Lung (tissue), 12 donors: ENCODE measurements around the gene PAK1. TPM values are rescaled to one million over a fixed set of nuclear protein-coding genes. Genes with fewer than 3 reads are reported as not detected.

Experiments
- ATAC-seq: fragments of 200-7000 bp; cut with Tn5 transposase; one replicate; pipeline ENCODE4 v1.9.1; 2020; ENCODE audit warnings: moderate number of reproducible peaks; ENCODE audit not compliant: insufficient read depth, low FRiP score
- DNase-seq, 3 donors: peaks; one replicate each; pipeline ENCODE4 v3.0.0-alpha.2; 2013 to 2017
- H3K27ac ChIP-seq, 2 donors: one replicate each; pipeline ENCODE4 v1.5.1; 2013; ENCODE audit warnings: mild to moderate bottlenecking in 2 of 2, moderate library complexity in 2 of 2, control low read depth in 1 of 2, inconsistent platforms in 1 of 2, low read depth in 1 of 2, low read length in 1 of 2
- H3K27me3 ChIP-seq, 3 donors: one replicate each; pipeline ENCODE4 v1.5.1; 2013; ENCODE audit warnings: low read length in 2 of 3; ENCODE audit not compliant: control insufficient read depth in 3 of 3, insufficient read depth in 3 of 3
- H3K36me3 ChIP-seq, 4 donors: one replicate each; pipeline ENCODE4 v1.5.1; 2013; ENCODE audit warnings: low read length in 4 of 4, mild to moderate bottlenecking in 1 of 4, moderate library complexity in 1 of 4; ENCODE audit not compliant: control insufficient read depth in 4 of 4, insufficient read depth in 4 of 4
- H3K4me1 ChIP-seq, 5 donors: one replicate each; pipeline ENCODE4 v1.5.1; 2013; ENCODE audit warnings: low read length in 5 of 5, mild to moderate bottlenecking in 2 of 5, moderate library complexity in 1 of 5; ENCODE audit not compliant: control insufficient read depth in 5 of 5, insufficient read depth in 5 of 5
- H3K4me3 ChIP-seq: one replicate; pipeline ENCODE4 v1.5.1; 2013; ENCODE audit warnings: mild to moderate bottlenecking, control low read depth, moderate library complexity
- H3K9ac ChIP-seq, 2 donors: one replicate each; pipeline ENCODE4 v1.5.1; 2013; ENCODE audit warnings: low read length in 2 of 2, control low read depth in 1 of 2; ENCODE audit not compliant: insufficient read depth in 1 of 2
- H3K9me3 ChIP-seq, 4 donors: one replicate each; pipeline ENCODE4 v1.5.1; 2013; ENCODE audit warnings: low read length in 3 of 4, mild to moderate bottlenecking in 1 of 4, moderate library complexity in 1 of 4; ENCODE audit not compliant: control insufficient read depth in 4 of 4, insufficient read depth in 3 of 4
- whole genome bisulfite sequencing, 2 donors: extraction: QIAGEN DNeasy Blood & Tissue Kit; methylation state at CpG; one replicate each; pipeline ENCODE4 v1.1.7; 2013; 5-methylcytosine and 5-hydroxymethylcytosine counted together
- polyA plus RNA-seq, 2 donors: library from polyadenylated mRNA; stranded (reverse); fragments of 200-250 nt; gene quantifications; one replicate each; pipeline ENCODE4 v1.2.1, GENCODE V29; 2013
- total RNA-seq, 2 donors: library from RNA; depleted of rRNA in 1 of 2; stranded (reverse); fragments of >200 nt in 1 of 2; gene quantifications; one replicate each; pipeline ENCODE4 v1.2.1, GENCODE V29; 2014 to 2021
- TF ChIP-seq, protein P1 (sequence below): IDR thresholded peaks from 2 replicates; pipeline ENCODE4 v1.5.1; 2012; ENCODE audit warnings: mild to moderate bottlenecking; ENCODE audit errors: control extremely low read depth, extremely low read depth
- donor health status: control.
- donor health status: control.
- donor health status: Bipolar disorder and iron deficiency.
- donor health status: healthy.
- donor health status: DM: yes; HTN: yes; CAD: no.

PAK1 gene
- total and polyA plus RNA-seq, 4 donors, result 8.4 to 70.6 (median 29.8) TPM

GRCh38 chr11:77377734-77378133, 96.2 kb downstream of the PAK1 start:
- Histone ChIP-seq H3K4me3 (no peak overlapping the region), H3K27ac (no peak overlapping the region), H3K9me3 (no peaks in the 10 kb centered on the region), H3K27me3 (no peaks in the 10 kb centered on the region), H3K36me3 (peaks cover 0 to 12% (median 5%) of the 10 kb centered on the region in 4 donors), H3K9ac (no peak overlapping the region), H3K4me1 (no peaks in the 10 kb centered on the region)
- TF ChIP-seq, protein P1, sequence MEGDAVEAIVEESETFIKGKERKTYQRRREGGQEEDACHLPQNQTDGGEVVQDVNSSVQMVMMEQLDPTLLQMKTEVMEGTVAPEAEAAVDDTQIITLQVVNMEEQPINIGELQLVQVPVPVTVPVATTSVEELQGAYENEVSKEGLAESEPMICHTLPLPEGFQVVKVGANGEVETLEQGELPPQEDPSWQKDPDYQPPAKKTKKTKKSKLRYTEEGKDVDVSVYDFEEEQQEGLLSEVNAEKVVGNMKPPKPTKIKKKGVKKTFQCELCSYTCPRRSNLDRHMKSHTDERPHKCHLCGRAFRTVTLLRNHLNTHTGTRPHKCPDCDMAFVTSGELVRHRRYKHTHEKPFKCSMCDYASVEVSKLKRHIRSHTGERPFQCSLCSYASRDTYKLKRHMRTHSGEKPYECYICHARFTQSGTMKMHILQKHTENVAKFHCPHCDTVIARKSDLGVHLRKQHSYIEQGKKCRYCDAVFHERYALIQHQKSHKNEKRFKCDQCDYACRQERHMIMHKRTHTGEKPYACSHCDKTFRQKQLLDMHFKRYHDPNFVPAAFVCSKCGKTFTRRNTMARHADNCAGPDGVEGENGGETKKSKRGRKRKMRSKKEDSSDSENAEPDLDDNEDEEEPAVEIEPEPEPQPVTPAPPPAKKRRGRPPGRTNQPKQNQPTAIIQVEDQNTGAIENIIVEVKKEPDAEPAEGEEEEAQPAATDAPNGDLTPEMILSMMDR, result no peak
- ATAC-seq (no peak), DNase-seq (no peak)
- WGBS, 2 donors, result 35 to 66% methylated on average over 2 of the region's 2 CpGs

GRCh38 chr11:77375107-77375506, 98.8 kb downstream of the PAK1 start:
- no peak for ATAC-seq

GRCh38 chr11:77374611-77375031, 99.3 kb downstream of the PAK1 start:
- 93 to 95% methylated on average over 3 of the region's 3 CpGs for WGBS, 2 donors
- ATAC-seq (no peak), DNase-seq (no peak)
- TF ChIP-seq, protein P1, result no peak
- H3K4me1 ChIP-seq, result no peaks in the 10 kb centered on the region
- H3K27me3 ChIP-seq, result no peaks in the 10 kb centered on the region
- H3K9me3 ChIP-seq, result no peaks in the 10 kb centered on the region
- no peak overlapping the region for H3K9ac ChIP-seq
- H3K4me3 ChIP-seq, result no peak overlapping the region
- peaks cover 0 to 10% (median 5%) of the 10 kb centered on the region in 4 donors for H3K36me3 ChIP-seq
- H3K27ac ChIP-seq, result no peak overlapping the region

More at GRCh38 chr11:77375107-77375506, 98.8 kb downstream of the PAK1 start:
- H3K9ac ChIP-seq, result no peak overlapping the region
- H3K27me3 ChIP-seq, result no peaks in the 10 kb centered on the region
- no peaks in the 10 kb centered on the region for H3K4me1 ChIP-seq
- 98 to 100% methylated on average over 2 of the region's 2 CpGs for WGBS, 2 donors
- peaks cover 0 to 12% (median 5%) of the 10 kb centered on the region in 4 donors for H3K36me3 ChIP-seq
- TF ChIP-seq, protein P1, result no peak
- no peak for DNase-seq
- H3K27ac ChIP-seq, result no peak overlapping the region
- no peak overlapping the region for H3K4me3 ChIP-seq
- H3K9me3 ChIP-seq, result no peaks in the 10 kb centered on the region

DNA sequence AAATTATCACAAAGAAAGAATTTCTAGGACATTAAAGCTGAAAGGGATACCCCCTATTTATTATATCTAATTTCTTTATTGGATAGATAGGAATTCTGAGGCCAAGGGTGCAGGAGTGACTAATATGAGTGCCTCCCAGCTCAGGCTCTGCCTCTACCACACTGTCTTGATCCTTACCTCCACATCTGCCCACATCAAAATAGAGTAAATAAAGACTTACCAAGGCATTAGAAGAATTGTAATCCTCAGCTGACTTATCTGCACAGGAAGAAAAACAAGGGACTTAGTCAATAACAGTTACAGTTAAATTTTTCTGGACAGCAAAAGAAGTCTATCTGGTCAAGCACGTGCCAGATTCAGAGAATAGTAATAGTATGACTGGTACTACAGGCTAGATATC, 99.8 kb downstream of the PAK1 start:
- WGBS, 2 donors, result 93 to 100% methylated on average over 1 of the region's 1 CpG
- no peaks in the 10 kb centered on the region for H3K4me1 ChIP-seq
- H3K27ac ChIP-seq, result no peak overlapping the region
- TF ChIP-seq, protein P1, result no peak
- no peaks in the 10 kb centered on the region for H3K27me3 ChIP-seq
- H3K9me3 ChIP-seq, result no peaks in the 10 kb centered on the region
- no peak overlapping the region for H3K9ac ChIP-seq
- no peak for DNase-seq
- no peak overlapping the region for H3K4me3 ChIP-seq
- ATAC-seq, result no peak
- H3K36me3 ChIP-seq, result peaks cover 0 to 8% (median 3%) of the 10 kb centered on the region in 4 donors
